Psoas muscle (tissue), 8 donors: ENCODE data around the gene CYYR1. TPM values are rescaled to one million over a fixed set of nuclear protein-coding genes. Genes with fewer than 3 reads are reported as not detected.

Experiments
- ATAC-seq, 4 donors: fragments of 200-7000 bp; cut with Tn5 transposase; one replicate each; pipeline ENCODE4 v1.9.1; 2020; ENCODE audit warnings: moderate library complexity in 3 of 4, mild to moderate bottlenecking in 2 of 4
- DNase-seq, 2 donors: peaks; one replicate each; pipeline ENCODE4 v3.0.0-alpha.2; 2020
- H3K27ac ChIP-seq: fragments of 200-600 bp; one replicate; pipeline ENCODE4 v1.8.0; 2022
- H3K27me3 ChIP-seq, 3 donors: fragments of 200-600 bp in 1 of 3; one replicate each; pipeline versions ENCODE4 v1.6.1 to v1.8.0; 2013 to 2022; ENCODE audit warnings: low read length in 2 of 3, mild to moderate bottlenecking in 2 of 3, moderate library complexity in 1 of 3; ENCODE audit not compliant: insufficient read depth in 3 of 3
- H3K36me3 ChIP-seq, 2 donors: fragments of 200-600 bp in 1 of 2; one replicate each; pipeline versions ENCODE4 v1.6.1 to v1.8.0; 2013 to 2022; ENCODE audit warnings: low read depth in 1 of 2, mild to moderate bottlenecking in 1 of 2, moderate library complexity in 1 of 2; ENCODE audit not compliant: insufficient read depth in 1 of 2
- H3K4me1 ChIP-seq: fragments of 200-600 bp; one replicate; pipeline ENCODE4 v1.8.0; 2022
- H3K4me3 ChIP-seq: fragments of 200-600 bp; one replicate; pipeline ENCODE4 v1.8.0; 2022; ENCODE audit warnings: mild to moderate bottlenecking
- H3K9me3 ChIP-seq: fragments of 200-600 bp; one replicate; pipeline ENCODE4 v1.8.0; 2022
- CTCF ChIP-seq: fragments of 200-600 bp; IDR thresholded peaks from one replicate; pipeline ENCODE4 v1.8.0; 2022; ENCODE audit warnings: antibody characterized with exemption
- WGBS, 3 donors: extraction: QIAGEN DNeasy Blood & Tissue Kit; methylation state at CpG; one replicate each; pipeline versions ENCODE4 v1.1.6 to v1.1.7; 2013; 5-methylcytosine and 5-hydroxymethylcytosine counted together
- intact Hi-C, 2 donors: fragments of 100-400 bp; cut with DNase I; formaldehyde crosslinking; loops; one replicate each; pipeline versions ENCODE4 v1.11.0 to v1.14.2; 2022
- polyA plus RNA-seq, 3 donors: library from polyadenylated mRNA; stranded (reverse); fragments of 200-250 nt; gene quantifications; one replicate each; pipeline ENCODE4 v1.2.3, GENCODE V29; 2013
- total RNA-seq, 4 donors: library from RNA; stranded (reverse); fragmentation: NEBNext Ultra II Directional in 2 of 4; extraction: Animal tissue kit (Norgen Biotek cat#: 25700) in 2 of 4; gene quantifications; one replicate each; pipeline versions ENCODE4 v1.2.1 to v1.2.4, GENCODE V29; 2021 to 2023
- donor health status: healthy with polysubstance abuse.
- donor health status: DM: no; HTN: no; CAD: no; lungs with moderate emphysema.
- donor health status: Bipolar disorder and iron deficiency.
- donor health status: healthy.
- donor health status: DM: yes; HTN: yes; CAD: no.
- donor health status: DM: no; HTN: no; CAD: no.
- donor health status: DM: no; HTN: no; CAD: no.
- donor health status: DM: yes; HTN: yes; CAD: no.

The CYYR1 gene
- total and polyA plus RNA-seq, 7 donors, result 7.1 to 20.4 (median 8.5) TPM

DNA sequence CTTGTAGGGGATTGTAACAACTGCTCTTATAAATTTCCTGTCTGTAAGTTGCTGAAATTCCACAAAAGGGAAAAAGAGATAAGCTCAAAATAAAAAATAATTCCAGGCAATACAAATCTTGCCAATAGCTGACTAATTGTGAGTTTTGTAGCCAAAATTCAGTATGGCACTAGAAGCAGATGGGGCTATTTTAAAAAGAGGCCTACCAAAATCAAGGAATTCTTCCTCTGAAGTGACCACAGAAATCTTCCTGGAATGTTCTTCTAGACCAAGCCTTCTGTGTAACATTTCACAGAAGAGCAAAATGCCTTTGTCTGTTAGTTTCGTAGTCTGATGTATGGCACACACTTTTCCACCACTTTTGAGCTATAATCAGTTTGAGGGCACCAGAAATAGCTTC, 127.6 kb downstream of the CYYR1 start:
- intact Hi-C loops, result no loop called here
- no peaks in the 10 kb centered on the region for H3K36me3 ChIP-seq
- H3K27ac ChIP-seq, result no peak overlapping the region
- H3K4me3 ChIP-seq, result no peak overlapping the region
- DNase-seq (no peak), ATAC-seq (no peak)
- WGBS, 3 donors, result 57 to 84% (median 66%) methylated on average over 1 of the region's 1 CpG
- H3K4me1 ChIP-seq, result no peaks in the 10 kb centered on the region
- H3K27me3 ChIP-seq, result no peaks in the 10 kb centered on the region
- H3K9me3 ChIP-seq, result no peaks in the 10 kb centered on the region
- no peak for TF ChIP-seq CTCF

- DNase-seq (no peak), ATAC-seq (no peak)
- Histone ChIP-seq H3K4me1 (no peaks in the 10 kb centered on the region), H3K27me3 (no peaks in the 10 kb centered on the region), H3K27ac (no peak overlapping the region), H3K4me3 (no peak overlapping the region), H3K9me3 (no peaks in the 10 kb centered on the region), H3K36me3 (no peaks in the 10 kb centered on the region)
- WGBS, 3 donors, result 40 to 90% (median 81%) methylated on average over 1 of the region's 1 CpG
- TF ChIP-seq CTCF, result no peak
- intact Hi-C loops, result no loop called here
Measured at GRCh38 chr21:26444646-26445045, 128.4 kb downstream of the CYYR1 start.

- H3K4me3 ChIP-seq, result no peak overlapping the region
- TF ChIP-seq CTCF, result no peak
- H3K36me3 ChIP-seq, result no peaks in the 10 kb centered on the region
- no peaks in the 10 kb centered on the region for H3K27me3 ChIP-seq
- H3K4me1 ChIP-seq, result no peaks in the 10 kb centered on the region
- no peak overlapping the region for H3K27ac ChIP-seq
- DNase-seq (no peak), ATAC-seq (no peak)
- H3K9me3 ChIP-seq, result no peaks in the 10 kb centered on the region
- WGBS, 3 donors, result 95 to 99% (median 98%) methylated on average over 1 of the region's 1 CpG
- intact Hi-C loops, result no loop called here
Measured at GRCh38 chr21:26443867-26444266, 129.2 kb downstream of the CYYR1 start.

DNA sequence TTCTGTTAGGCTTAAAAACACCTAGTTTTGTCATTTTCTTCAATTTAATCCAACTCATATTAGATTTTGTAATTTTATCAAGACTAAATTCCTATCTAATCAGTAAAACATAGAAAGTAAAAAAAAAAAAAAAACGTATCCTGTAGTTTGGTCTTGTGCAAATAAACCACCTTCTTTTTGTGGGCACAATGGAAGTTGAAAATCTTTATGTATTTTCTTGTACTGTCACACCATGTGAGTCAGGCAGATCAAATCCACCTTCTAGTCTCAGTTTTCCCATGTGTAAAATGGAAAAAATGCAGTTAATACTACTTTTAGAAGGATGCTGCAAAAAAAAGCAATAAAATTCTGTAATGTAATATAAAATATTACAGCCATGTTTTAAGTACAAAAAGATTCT, 129.8 kb downstream of the CYYR1 start:
- WGBS, 3 donors, result 74 to 84% (median 79%) methylated on average over 1 of the region's 1 CpG
- ATAC-seq, result no peak
- no peak overlapping the region for H3K27ac ChIP-seq
- H3K36me3 ChIP-seq, result no peaks in the 10 kb centered on the region
- H3K27me3 ChIP-seq, result no peaks in the 10 kb centered on the region
- DNase-seq, result no peak
- no peak overlapping the region for H3K4me3 ChIP-seq
- H3K9me3 ChIP-seq, result no peaks in the 10 kb centered on the region
- intact Hi-C loops, result no loop called here
- H3K4me1 ChIP-seq, result no peaks in the 10 kb centered on the region
- no peak for TF ChIP-seq CTCF

GRCh38 chr21:26441149-26441548, 131.9 kb downstream of the CYYR1 start:
- WGBS, 3 donors, result 81 to 82% (median 82%) methylated on average over 2 of the region's 2 CpGs
- ATAC-seq (no peak), DNase-seq (no peak)
- Histone ChIP-seq H3K27me3 (no peaks in the 10 kb centered on the region), H3K4me1 (no peaks in the 10 kb centered on the region), H3K4me3 (no peak overlapping the region), H3K27ac (no peak overlapping the region), H3K36me3 (no peaks in the 10 kb centered on the region), H3K9me3 (no peaks in the 10 kb centered on the region)
- no peak for TF ChIP-seq CTCF
- intact Hi-C loops, result no loop called here
